ENCODE measurements around the gene C1orf53. TPM values are rescaled to one million over a fixed set of nuclear protein-coding genes. Genes with fewer than 3 reads are reported as not detected.

C1orf53 gene
- total RNA-seq, 4 donors from 2014 or later, result 0.83 to 5.4 TPM; not detected in 2

- no peak overlapping the region for H3K27ac ChIP-seq (replicated peaks in 1 of 4)
- no peak for DNase-seq (ENCODE audit: extremely low spot score)
- H3K4me3 ChIP-seq, result no peak overlapping the region
- intact Hi-C loops (cut with DNase I), result no loop called here
- no peaks in the 10 kb centered on the region for H3K9me3 ChIP-seq
- TF ChIP-seq CTCF (IDR thresholded peaks at IDR 0.05) (no peak), POLR2AphosphoS5 (IDR thresholded peaks at IDR 0.05) (no peak), EP300 (IDR thresholded peaks at IDR 0.05) (no peak), POLR2A (IDR thresholded peaks at IDR 0.05; ENCODE audit: low read depth) (no peak)
- H3K27me3 ChIP-seq, result no peaks in the 10 kb centered on the region
- WGBS, result 54% methylated on average over 4 of the region's 4 CpGs
- peaks cover 0 to 5% (median 0%) of the 10 kb centered on the region in 4 donors for H3K4me1 ChIP-seq
- no peaks in the 10 kb centered on the region for H3K36me3 ChIP-seq
Measured at GRCh38 chr1:197954718-197955418, 52.4 kb downstream of the C1orf53 start.

GRCh38 chr1:197955486-197956394, 53.3 kb downstream of the C1orf53 start:
- Histone ChIP-seq H3K4me3 (no peak overlapping the region), H3K27me3 (no peaks in the 10 kb centered on the region), H3K36me3 (no peaks in the 10 kb centered on the region), H3K4me1 (peaks cover 0 to 5% (median 0%) of the 10 kb centered on the region in 4 donors), H3K9me3 (no peaks in the 10 kb centered on the region), H3K27ac (replicated peaks in 1 of 4) (no peak overlapping the region)
- WGBS, result 35% methylated on average over 4 of the region's 4 CpGs
- TF ChIP-seq POLR2AphosphoS5 (IDR thresholded peaks at IDR 0.05), result no peak
- no peak for TF ChIP-seq CTCF (IDR thresholded peaks at IDR 0.05)
- no peak for TF ChIP-seq POLR2A (IDR thresholded peaks at IDR 0.05; ENCODE audit: low read depth)
- no peak for TF ChIP-seq EP300 (IDR thresholded peaks at IDR 0.05)
- intact Hi-C loops (cut with DNase I), result no loop called here
- DNase-seq (ENCODE audit: extremely low spot score), result no peak

Other genes with a start within 250 kb of the C1orf53 start
- gene DENND1B, start 127.2 kb upstream of the C1orf53 start, total RNA-seq, result 10 to 100 TPM in 2 of 4 donors, 1 to 10 TPM in 2; 6.4 to 11.3 (median 9.1) TPM
- gene LHX9, start 14.7 kb downstream of the C1orf53 start, total RNA-seq, result not detected